Loucy (cell line): ENCODE data around the gene SPINK4.

Source experiments
- H2AFZ ChIP-seq: fragments of 200-600 bp; sonication (generic); 2 replicates; pipeline ENCODE4 v1.6.0; 2016; ENCODE audit warnings: antibody characterized with exemption, mild to moderate bottlenecking, low read length, moderate library complexity
- H3F3A ChIP-seq: fragments of 200-600 bp; 2 replicates; pipeline ENCODE4 v1.6.0; 2016; ENCODE audit warnings: antibody characterized with exemption, low read depth, mild to moderate bottlenecking
- H3K27me3 ChIP-seq: fragments of 200-600 bp; sonication (generic); 2 replicates; pipeline ENCODE4 v1.6.1; 2014; ENCODE audit warnings: low read length, mild to moderate bottlenecking; ENCODE audit not compliant: insufficient read depth, poor library complexity, severe bottlenecking
- H3K36me3 ChIP-seq: fragments of 200-600 bp; sonication (generic); 2 replicates; pipeline ENCODE4 v1.6.1; 2016; ENCODE audit warnings: low read length; ENCODE audit not compliant: insufficient read depth
- H3K4me1 ChIP-seq: fragments of 200-600 bp; sonication (generic); 2 replicates; pipeline ENCODE4 v1.5.1; 2014; ENCODE audit warnings: low read length, mild to moderate bottlenecking; ENCODE audit not compliant: insufficient read depth, poor library complexity, severe bottlenecking
- H3K4me2 ChIP-seq: fragments of 200-600 bp; sonication (generic); 2 replicates; pipeline ENCODE4 v1.6.0; 2014; ENCODE audit warnings: antibody characterized with exemption, low read length, low read depth, mild to moderate bottlenecking; ENCODE audit not compliant: poor library complexity, severe bottlenecking
- H3K4me3 ChIP-seq: fragments of 200-600 bp; sonication (generic); 2 replicates; pipeline ENCODE4 v1.5.1; 2014; ENCODE audit warnings: low read length, mild to moderate bottlenecking, mixed read lengths; ENCODE audit not compliant: poor library complexity, severe bottlenecking
- H3K79me2 ChIP-seq: fragments of 200-600 bp; sonication (generic); 2 replicates; pipeline ENCODE4 v1.6.1; 2014; ENCODE audit warnings: low read length; ENCODE audit not compliant: insufficient read depth
- H3K9ac ChIP-seq: fragments of 200-600 bp; sonication (generic); 2 replicates; pipeline ENCODE4 v1.6.0; 2014; ENCODE audit warnings: mild to moderate bottlenecking, low read depth, low read length, moderate library complexity; ENCODE audit not compliant: poor library complexity, severe bottlenecking
- H3K9me2 ChIP-seq: fragments of 200-600 bp; sonication (generic); replicated peaks from 2 replicates; pipeline ENCODE4 v1.6.1; 2016; ENCODE audit warnings: low read depth, low read length, mixed read lengths
- H3K9me3 ChIP-seq: fragments of 200-600 bp; sonication (generic); 2 replicates; pipeline ENCODE4 v1.6.1; 2014; ENCODE audit warnings: mild to moderate bottlenecking, antibody characterized with exemption, low read length, low read depth; ENCODE audit not compliant: insufficient read depth
- H4K20me1 ChIP-seq: fragments of 200-600 bp; sonication (generic); 2 replicates; pipeline ENCODE4 v1.6.0; 2014; ENCODE audit warnings: antibody characterized with exemption, low read length, mild to moderate bottlenecking; ENCODE audit not compliant: insufficient read depth, poor library complexity, severe bottlenecking
- EZH2phosphoT487 ChIP-seq: fragments of 200-600 bp; IDR thresholded peaks from 2 replicates; pipeline ENCODE4 v1.6.1; 2018; ENCODE audit warnings: antibody characterized with exemption, mild to moderate bottlenecking, moderate library complexity, borderline replicate concordance
- TF ChIP-seq, protein P1 (sequence below): fragments of 200-600 bp; sonication (generic); conservative IDR thresholded peaks from 2 replicates; pipeline ENCODE4 v1.5.1; 2014; ENCODE audit warnings: mild to moderate bottlenecking, antibody characterized with exemption, low read length

SPINK4 gene

GRCh38 chr9:33242609-33243134, 2.7 kb downstream of the SPINK4 start:
- H3K9me2 ChIP-seq = no peaks in the 10 kb centered on the region
- peaks cover 28% of the 10 kb centered on the region for H3K4me1 ChIP-seq
- no peak overlapping the region for H3K4me3 ChIP-seq
- H3F3A ChIP-seq = peaks cover 4% of the 10 kb centered on the region
- H3K9ac ChIP-seq = no peak overlapping the region
- no peaks in the 10 kb centered on the region for H3K36me3 ChIP-seq
- no peaks in the 10 kb centered on the region for H3K9me3 ChIP-seq
- H2AFZ ChIP-seq = no peak overlapping the region
- no peak overlapping the region for H3K4me2 ChIP-seq
- no peaks in the 10 kb centered on the region for H3K27me3 ChIP-seq
- TF ChIP-seq, protein P1, sequence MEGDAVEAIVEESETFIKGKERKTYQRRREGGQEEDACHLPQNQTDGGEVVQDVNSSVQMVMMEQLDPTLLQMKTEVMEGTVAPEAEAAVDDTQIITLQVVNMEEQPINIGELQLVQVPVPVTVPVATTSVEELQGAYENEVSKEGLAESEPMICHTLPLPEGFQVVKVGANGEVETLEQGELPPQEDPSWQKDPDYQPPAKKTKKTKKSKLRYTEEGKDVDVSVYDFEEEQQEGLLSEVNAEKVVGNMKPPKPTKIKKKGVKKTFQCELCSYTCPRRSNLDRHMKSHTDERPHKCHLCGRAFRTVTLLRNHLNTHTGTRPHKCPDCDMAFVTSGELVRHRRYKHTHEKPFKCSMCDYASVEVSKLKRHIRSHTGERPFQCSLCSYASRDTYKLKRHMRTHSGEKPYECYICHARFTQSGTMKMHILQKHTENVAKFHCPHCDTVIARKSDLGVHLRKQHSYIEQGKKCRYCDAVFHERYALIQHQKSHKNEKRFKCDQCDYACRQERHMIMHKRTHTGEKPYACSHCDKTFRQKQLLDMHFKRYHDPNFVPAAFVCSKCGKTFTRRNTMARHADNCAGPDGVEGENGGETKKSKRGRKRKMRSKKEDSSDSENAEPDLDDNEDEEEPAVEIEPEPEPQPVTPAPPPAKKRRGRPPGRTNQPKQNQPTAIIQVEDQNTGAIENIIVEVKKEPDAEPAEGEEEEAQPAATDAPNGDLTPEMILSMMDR = no peak
- TF ChIP-seq EZH2phosphoT487 = no peak
- H3K79me2 ChIP-seq = no peaks in the 10 kb centered on the region
- H4K20me1 ChIP-seq = no peaks in the 10 kb centered on the region

DNA sequence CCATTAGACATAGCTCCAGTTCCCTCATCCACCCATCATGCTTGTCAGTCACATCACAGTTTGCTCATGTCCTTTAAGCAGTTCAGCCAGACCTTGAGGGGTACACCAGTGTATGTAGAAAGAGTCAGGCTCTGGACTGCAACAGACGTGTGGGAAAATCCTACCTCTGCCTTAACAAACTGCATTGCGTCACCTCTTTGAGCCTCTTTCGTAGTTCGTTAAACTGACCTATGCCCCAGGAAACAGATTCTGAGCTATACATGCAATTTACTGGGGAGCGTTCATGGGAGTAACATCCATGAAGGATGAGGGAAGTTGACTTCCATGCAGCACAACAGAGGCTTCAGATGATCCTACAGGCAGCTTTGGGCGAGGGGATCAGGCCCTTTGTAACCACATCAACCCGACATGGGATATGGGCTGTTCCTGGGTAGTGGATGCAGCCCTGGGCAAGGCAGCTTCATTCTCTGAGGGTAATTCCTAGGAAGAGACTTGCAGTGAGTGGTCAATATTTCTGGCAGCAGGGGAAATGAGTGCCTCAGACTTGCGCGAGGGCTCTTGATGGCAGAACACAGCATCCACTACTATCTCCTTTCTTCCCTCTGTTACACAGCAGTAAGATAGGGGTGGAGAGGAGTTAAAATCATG, 4.3 kb downstream of the SPINK4 start:
- no peaks in the 10 kb centered on the region for H3K9me2 ChIP-seq

DNA sequence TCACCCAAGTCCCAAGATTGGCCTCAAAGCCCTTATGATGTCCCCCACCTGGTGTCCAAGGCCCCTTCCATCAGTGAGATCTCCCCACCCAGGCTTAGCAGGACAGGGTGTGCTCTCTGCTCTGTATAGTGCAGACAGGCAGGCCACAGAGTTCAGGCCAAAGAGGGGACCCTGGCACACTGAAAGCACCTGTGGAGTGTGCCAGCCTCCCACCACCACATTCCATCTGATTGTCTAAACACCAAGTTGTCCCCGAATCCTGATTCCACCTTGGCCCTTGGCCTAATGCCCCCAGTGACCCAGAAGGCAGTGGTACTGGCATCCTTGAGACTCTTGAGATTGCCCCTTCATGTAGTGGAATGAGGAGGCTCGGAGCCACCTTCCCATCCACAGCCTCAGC, 5.4 kb downstream of the SPINK4 start:
- H3K9ac ChIP-seq = no peak overlapping the region
- no peak overlapping the region for H3K4me2 ChIP-seq
- TF ChIP-seq EZH2phosphoT487 = no peak
- TF ChIP-seq, protein P1 = no peak
- H3F3A ChIP-seq = no peaks in the 10 kb centered on the region
- H2AFZ ChIP-seq = no peak overlapping the region
- peaks cover 11% of the 10 kb centered on the region for H3K4me1 ChIP-seq
- H3K79me2 ChIP-seq = no peaks in the 10 kb centered on the region
- H3K27me3 ChIP-seq = no peaks in the 10 kb centered on the region
- H4K20me1 ChIP-seq = no peaks in the 10 kb centered on the region
- no peaks in the 10 kb centered on the region for H3K9me3 ChIP-seq
- no peaks in the 10 kb centered on the region for H3K9me2 ChIP-seq
- H3K4me3 ChIP-seq = no peak overlapping the region
- H3K36me3 ChIP-seq = no peaks in the 10 kb centered on the region

More for the DNA sequence above, 4.3 kb downstream of the SPINK4 start:
- no peaks in the 10 kb centered on the region for H3K27me3 ChIP-seq
- no peak overlapping the region for H2AFZ ChIP-seq
- no peak overlapping the region for H3K9ac ChIP-seq
- peaks cover 22% of the 10 kb centered on the region for H3K4me1 ChIP-seq
- H3F3A ChIP-seq = peaks cover 4% of the 10 kb centered on the region
- H3K9me3 ChIP-seq = no peaks in the 10 kb centered on the region
- H3K4me2 ChIP-seq = no peak overlapping the region
- H3K4me3 ChIP-seq = no peak overlapping the region
- no peak for TF ChIP-seq EZH2phosphoT487
- TF ChIP-seq, protein P1 = no peak
- no peaks in the 10 kb centered on the region for H4K20me1 ChIP-seq
- H3K79me2 ChIP-seq = no peaks in the 10 kb centered on the region
- no peaks in the 10 kb centered on the region for H3K36me3 ChIP-seq
